ENCODE data around the gene CNNM3. TPM values are rescaled to one million over a fixed set of nuclear protein-coding genes. Genes with fewer than 3 reads are reported as not detected.

The CNNM3 gene
- polyA plus RNA-seq, 1 donor from 2014 or later = 3.5 TPM

- peaks cover 21% of the 10 kb centered on the region for H3K27me3 Mint-ChIP-seq
- peak overlapping the region; percentile 76 to 91 (median 84) for H3K4me3 Mint-ChIP-seq
- H3K4me1 Mint-ChIP-seq = peaks cover 3 to 12% (median 4%) of the 10 kb centered on the region in 3 donors
- peaks cover 2% of the 10 kb centered on the region for H3K36me3 Mint-ChIP-seq
- peak overlapping the region in 2 of 3 donors; percentile 47 to 62 for H3K27ac Mint-ChIP-seq
- H3K9me3 Mint-ChIP-seq = no peaks in the 10 kb centered on the region
Measured at GRCh38 chr2:96866986-96867755, 51.1 kb downstream of the CNNM3 start.

GRCh38 chr2:96867756-96868554 lies 51.9 kb downstream of the CNNM3 start:
- peaks cover 21% of the 10 kb centered on the region for H3K27me3 Mint-ChIP-seq
- H3K4me1 Mint-ChIP-seq = peaks cover 2 to 12% (median 3%) of the 10 kb centered on the region in 3 donors
- H3K9me3 Mint-ChIP-seq = no peaks in the 10 kb centered on the region
- H3K4me3 Mint-ChIP-seq = peak overlapping the region; percentile 76 to 91 (median 84)
- H3K36me3 Mint-ChIP-seq = peaks cover 2% of the 10 kb centered on the region
- peak overlapping the region; percentile 23 to 62 (median 47) for H3K27ac Mint-ChIP-seq

- Mint-ChIP-seq H3K9me3 (no peaks in the 10 kb centered on the region), H3K27me3 (peaks cover 21% of the 10 kb centered on the region), H3K4me3 (peak overlapping the region; percentile 76 to 91 (median 84)), H3K36me3 (no peaks in the 10 kb centered on the region), H3K27ac (no peak overlapping the region), H3K4me1 (peaks cover 2 to 15% (median 8%) of the 10 kb centered on the region in 3 donors)
Measured at GRCh38 chr2:96868555-96869280, 52.6 kb downstream of the CNNM3 start.

- H3K9me3 Mint-ChIP-seq = no peaks in the 10 kb centered on the region
- H3K36me3 Mint-ChIP-seq = no peaks in the 10 kb centered on the region
- peak overlapping the region in 1 of 4 donors; percentile 59 for H3K4me3 Mint-ChIP-seq
- no peak overlapping the region for H3K27ac Mint-ChIP-seq
- H3K27me3 Mint-ChIP-seq = peaks cover 23% of the 10 kb centered on the region
- H3K4me1 Mint-ChIP-seq = peaks cover 8 to 21% (median 12%) of the 10 kb centered on the region in 3 donors
Measured at GRCh38 chr2:96869281-96869821, 53.3 kb downstream of the CNNM3 start.

- H3K27me3 Mint-ChIP-seq = peaks cover 23% of the 10 kb centered on the region
- H3K27ac Mint-ChIP-seq = peak within 1 kb of the TSS in 2 of 3 donors; percentile 27 to 79
- H3K9me3 Mint-ChIP-seq = no peaks in the 10 kb centered on the region
- no peaks in the 10 kb centered on the region for H3K36me3 Mint-ChIP-seq
- peaks cover 10 to 24% (median 17%) of the 10 kb centered on the region in 3 donors for H3K4me1 Mint-ChIP-seq
- peak within 1 kb of the TSS; percentile 45 to 90 (median 74) for H3K4me3 Mint-ChIP-seq
Measured at GRCh38 chr2:96869822-96870625, 54.0 kb downstream of the CNNM3 start, which contains the start of gene SEMA4C. SEMA4C (minus strand) TSS chr2:96870080; CDS start chr2:96867886, 2,194 bp downstream.

GRCh38 chr2:96870626-96871255 lies 54.7 kb downstream of the CNNM3 start:
- H3K4me1 Mint-ChIP-seq = peaks cover 10 to 27% (median 17%) of the 10 kb centered on the region in 3 donors
- H3K4me3 Mint-ChIP-seq = peak overlapping the region; percentile 30 to 90 (median 74)
- no peaks in the 10 kb centered on the region for H3K9me3 Mint-ChIP-seq
- H3K27ac Mint-ChIP-seq = peak overlapping the region in 2 of 3 donors; percentile 27 to 79
- H3K36me3 Mint-ChIP-seq = no peaks in the 10 kb centered on the region
- peaks cover 23% of the 10 kb centered on the region for H3K27me3 Mint-ChIP-seq

- peak overlapping the region in 1 of 4 donors; percentile 34 for H3K4me3 Mint-ChIP-seq
- H3K36me3 Mint-ChIP-seq = no peaks in the 10 kb centered on the region
Measured at GRCh38 chr2:96872591-96873349, 56.7 kb downstream of the CNNM3 start.

GRCh38 chr2:96873651-96874096 lies 57.6 kb downstream of the CNNM3 start:
- H3K4me3 Mint-ChIP-seq = peak overlapping the region in 3 of 4 donors; percentile 58 to 83 (median 68)
- H3K27ac Mint-ChIP-seq = peak overlapping the region in 2 of 3 donors; percentile 17 to 88
- H3K4me1 Mint-ChIP-seq = peaks cover 8 to 20% (median 17%) of the 10 kb centered on the region in 3 donors
- no peaks in the 10 kb centered on the region for H3K36me3 Mint-ChIP-seq
- H3K9me3 Mint-ChIP-seq = no peaks in the 10 kb centered on the region
- H3K27me3 Mint-ChIP-seq = peaks cover 11% of the 10 kb centered on the region

More at GRCh38 chr2:96872591-96873349, 56.7 kb downstream of the CNNM3 start:
- peaks cover 8 to 23% (median 17%) of the 10 kb centered on the region in 3 donors for H3K4me1 Mint-ChIP-seq
- peaks cover 12% of the 10 kb centered on the region for H3K27me3 Mint-ChIP-seq
- H3K9me3 Mint-ChIP-seq = no peaks in the 10 kb centered on the region
- H3K27ac Mint-ChIP-seq = no peak overlapping the region

GRCh38 chr2:96874198-96874831 lies 58.2 kb downstream of the CNNM3 start:
- peak overlapping the region; percentile 68 to 90 (median 76) for H3K4me3 Mint-ChIP-seq

GRCh38 chr2:96875498-96876268 lies 59.6 kb downstream of the CNNM3 start:
- Mint-ChIP-seq H3K4me1 (peaks cover 8 to 17% (median 17%) of the 10 kb centered on the region in 3 donors), H3K27me3 (peaks cover 12% of the 10 kb centered on the region), H3K4me3 (no peak overlapping the region), H3K36me3 (no peaks in the 10 kb centered on the region), H3K9me3 (no peaks in the 10 kb centered on the region), H3K27ac (peak overlapping the region in 1 of 3 donors; percentile 17)

More at GRCh38 chr2:96874198-96874831, 58.2 kb downstream of the CNNM3 start:
- H3K36me3 Mint-ChIP-seq = no peaks in the 10 kb centered on the region
- H3K4me1 Mint-ChIP-seq = peaks cover 8 to 20% (median 17%) of the 10 kb centered on the region in 3 donors
- peaks cover 12% of the 10 kb centered on the region for H3K27me3 Mint-ChIP-seq
- peak overlapping the region; percentile 17 to 88 (median 38) for H3K27ac Mint-ChIP-seq
- no peaks in the 10 kb centered on the region for H3K9me3 Mint-ChIP-seq

GRCh38 chr2:96876269-96877041 lies 60.4 kb downstream of the CNNM3 start:
- Mint-ChIP-seq H3K4me1 (peaks cover 8 to 14% (median 14%) of the 10 kb centered on the region in 3 donors), H3K27ac (peak overlapping the region in 1 of 3 donors; percentile 71), H3K27me3 (peaks cover 9% of the 10 kb centered on the region), H3K36me3 (no peaks in the 10 kb centered on the region), H3K4me3 (no peak overlapping the region), H3K9me3 (no peaks in the 10 kb centered on the region)

All from IgD-negative memory B cell (primary cell).